T1000 (cell line): ENCODE results near the gene AGAP3.

Experiments used
- DNase-seq: peaks from one replicate; lab custom pipeline; 2025; ENCODE audit warnings: mixed read lengths; lab: John Stamatoyannopoulos, UW

Gene AGAP3

DNA sequence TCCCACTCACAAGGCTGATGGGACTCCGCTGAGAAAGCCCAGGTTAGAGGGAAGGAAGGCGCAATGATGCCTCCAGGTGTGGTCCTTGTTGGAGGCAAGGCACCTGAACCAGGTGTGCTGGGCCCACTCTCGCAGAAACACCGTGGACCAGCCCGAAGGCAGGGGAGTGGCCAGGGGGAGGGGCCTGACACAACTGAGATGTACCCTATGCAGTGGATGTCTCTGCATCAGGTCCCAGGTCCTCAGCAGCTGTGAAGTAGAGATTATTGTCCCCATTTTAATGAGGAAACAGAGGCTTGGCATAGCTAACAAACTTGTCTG is 49.2 kb downstream of the AGAP3 start:
- no peak for DNase-seq

- DNase-seq, result no peak
These were observed 49.9 kb downstream of the AGAP3 start for GRCh38 chr7:151135866-151136843.

DNA sequence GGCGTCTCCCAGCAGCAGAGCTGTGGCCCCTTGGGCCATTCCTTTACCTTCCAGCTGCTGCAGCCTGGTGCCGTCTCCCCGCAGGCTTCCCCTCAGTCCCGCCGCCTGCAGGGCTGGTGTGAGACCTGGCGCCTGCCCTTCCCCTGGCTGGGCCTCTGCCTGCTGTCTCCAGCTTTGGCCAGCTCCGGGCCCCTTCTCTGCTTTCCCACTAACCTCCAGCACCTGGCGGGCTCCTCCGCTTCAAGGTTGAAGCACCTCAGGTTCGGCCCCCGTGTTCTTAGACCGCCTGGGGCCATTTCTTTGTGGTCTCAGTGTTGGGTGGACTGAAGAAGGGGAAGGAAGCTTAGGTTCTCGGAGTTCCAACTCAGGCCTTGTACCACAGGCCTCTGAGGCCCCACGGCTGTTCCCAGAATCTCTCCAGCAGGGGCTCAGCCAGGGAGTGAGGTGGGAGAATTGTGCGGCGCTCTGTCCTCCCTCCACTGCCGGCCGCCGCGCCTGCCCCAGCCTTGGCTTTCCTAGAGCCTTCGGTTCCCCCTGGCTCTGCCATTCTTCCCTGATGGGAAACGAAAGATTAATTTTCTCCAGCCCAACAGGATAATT is 50.9 kb downstream of the AGAP3 start:
- no peak for DNase-seq

GRCh38 chr7:151137791-151138152 is 51.5 kb downstream of the AGAP3 start:
- DNase-seq, result no peak

GRCh38 chr7:151138153-151138851 is 52.0 kb downstream of the AGAP3 start:
- DNase-seq, result no peak

DNA sequence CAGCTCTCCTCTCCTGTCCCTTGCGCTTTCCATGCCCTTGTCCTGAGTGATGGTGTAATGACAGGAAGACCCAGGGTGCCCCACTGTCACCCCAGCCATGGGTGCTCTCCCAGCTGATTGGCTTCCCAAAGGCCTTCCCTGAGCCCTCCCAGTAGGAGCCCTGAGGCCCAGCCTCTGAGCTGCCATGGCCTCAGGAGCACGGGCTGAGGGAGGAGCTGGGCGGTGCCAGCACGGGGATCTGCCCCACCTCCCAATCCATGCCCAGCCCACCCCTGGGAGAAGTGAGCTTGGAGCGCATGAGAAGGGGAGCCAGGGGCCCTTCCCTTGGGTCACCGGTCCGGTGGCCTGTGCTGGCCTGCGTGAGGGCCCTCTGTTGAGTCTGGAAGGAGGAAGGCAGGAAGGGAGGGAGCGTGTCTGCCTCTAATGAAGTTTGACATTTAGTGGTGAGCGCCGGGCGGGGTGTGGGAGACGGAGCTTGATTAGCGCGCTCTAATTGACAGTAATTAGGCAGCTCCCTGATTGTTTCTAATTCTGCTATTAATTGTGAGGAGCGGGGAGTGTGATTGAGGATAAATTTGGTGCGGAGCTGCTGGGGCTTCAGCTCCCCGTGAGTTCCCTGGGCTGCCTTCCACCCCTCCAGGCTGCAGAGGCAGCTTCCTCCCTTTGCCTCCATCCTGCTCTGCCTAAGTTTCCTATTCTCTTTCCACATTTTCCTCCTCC is 53.0 kb downstream of the AGAP3 start:
- no peak for DNase-seq

DNA sequence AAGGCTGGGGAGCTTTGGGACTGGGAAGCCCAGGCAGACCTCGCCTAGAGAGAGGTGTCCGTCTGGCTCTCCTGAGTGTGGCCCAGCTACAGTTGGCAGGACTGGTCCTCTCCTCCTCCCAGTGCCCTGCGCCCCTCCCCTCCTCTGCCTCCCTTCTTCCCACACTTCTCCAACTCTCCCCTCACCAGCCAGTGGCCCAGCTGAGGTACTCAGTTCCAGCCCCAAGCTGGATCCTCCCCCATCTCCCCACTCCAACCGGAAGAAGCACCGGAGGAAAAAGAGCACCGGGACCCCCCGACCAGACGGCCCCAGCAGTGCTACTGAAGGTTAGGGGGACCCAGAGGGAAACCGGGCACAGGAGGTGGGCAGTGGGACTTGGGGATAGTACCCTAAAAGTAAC is 53.5 kb downstream of the AGAP3 start:
- no peak for DNase-seq

- DNase-seq, result no peak
These were observed 54.6 kb downstream of the AGAP3 start for GRCh38 chr7:151140826-151141225.

DNA sequence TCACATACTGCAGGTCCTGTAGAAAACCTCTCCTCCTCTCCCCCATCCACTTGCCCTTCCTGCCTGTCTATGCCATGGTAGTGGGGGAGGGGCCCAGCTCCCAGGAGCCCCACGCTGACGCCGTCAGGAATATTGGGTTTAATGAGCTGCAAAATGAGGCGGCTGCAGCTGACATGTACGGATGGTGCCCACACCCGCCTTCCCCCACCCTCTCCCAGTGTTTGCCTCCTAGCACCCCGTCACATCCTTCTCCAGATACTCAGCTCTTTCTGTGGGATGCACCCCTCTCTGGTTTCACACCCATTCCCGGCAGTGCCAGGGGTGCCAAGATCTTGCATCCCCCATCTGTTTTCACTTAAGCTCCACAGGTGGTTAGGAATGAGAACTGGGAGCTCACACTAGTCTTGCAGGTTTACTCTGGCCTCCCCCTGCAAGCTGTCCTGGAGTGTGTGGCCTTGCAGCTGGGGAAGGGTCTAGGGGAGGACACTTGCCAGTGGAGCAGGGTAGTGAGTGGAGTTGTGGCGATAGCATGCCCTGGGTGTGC is 55.1 kb downstream of the AGAP3 start:
- DNase-seq, result no peak

- no peak for DNase-seq
These were observed 55.8 kb downstream of the AGAP3 start for GRCh38 chr7:151141855-151142685.

DNA sequence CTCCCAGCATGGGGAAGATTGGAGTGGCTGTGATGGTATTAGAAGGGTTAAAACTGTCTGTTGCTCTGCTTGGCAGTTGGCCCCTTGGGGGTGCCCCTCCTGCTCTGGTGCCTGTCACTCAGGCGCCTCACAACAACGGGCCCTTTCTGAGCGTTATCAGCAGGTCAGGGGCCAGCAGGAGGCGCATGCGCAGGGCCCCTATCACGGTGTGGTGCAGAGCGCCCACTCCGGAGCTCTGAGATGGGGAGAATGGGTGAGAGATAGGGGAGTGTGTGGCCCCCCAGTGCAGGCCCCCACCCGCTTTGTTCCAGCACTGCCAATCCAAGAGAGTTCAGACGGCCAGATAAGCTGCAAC is 56.4 kb downstream of the AGAP3 start:
- DNase-seq, result no peak

DNA sequence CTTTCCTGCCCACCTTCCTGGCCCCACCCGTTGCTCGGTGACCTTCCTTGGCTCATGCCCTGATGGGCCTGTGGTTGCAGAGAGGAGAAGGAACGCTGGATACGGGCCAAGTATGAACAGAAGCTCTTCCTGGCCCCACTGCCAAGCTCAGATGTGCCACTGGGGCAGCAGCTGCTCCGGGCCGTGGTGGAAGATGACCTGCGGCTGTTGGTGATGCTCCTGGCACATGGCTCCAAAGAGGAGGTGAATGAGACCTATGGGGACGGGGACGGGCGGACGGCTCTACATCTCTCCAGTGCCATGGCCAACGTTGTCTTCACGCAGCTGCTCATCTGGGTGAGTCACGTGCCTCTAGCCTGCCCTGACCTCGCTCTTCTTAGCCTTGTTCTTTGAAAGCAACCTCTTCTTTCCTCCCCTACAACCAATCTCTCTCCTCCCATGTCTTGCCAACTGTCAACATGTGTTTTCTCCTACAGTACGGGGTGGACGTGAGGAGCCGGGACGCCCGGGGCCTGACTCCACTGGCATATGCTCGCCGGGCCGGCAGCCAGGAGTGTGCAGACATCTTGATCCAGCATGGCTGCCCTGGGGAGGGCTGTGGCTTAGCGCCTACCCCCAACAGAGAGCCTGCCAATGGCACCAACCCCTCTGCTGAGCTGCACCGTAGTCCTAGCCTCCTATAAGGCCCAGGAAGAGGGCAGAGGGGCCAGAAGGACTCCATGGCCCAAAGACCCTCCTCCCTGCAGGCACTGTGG is 57.2 kb downstream of the AGAP3 start:
- DNase-seq, result no peak

DNA sequence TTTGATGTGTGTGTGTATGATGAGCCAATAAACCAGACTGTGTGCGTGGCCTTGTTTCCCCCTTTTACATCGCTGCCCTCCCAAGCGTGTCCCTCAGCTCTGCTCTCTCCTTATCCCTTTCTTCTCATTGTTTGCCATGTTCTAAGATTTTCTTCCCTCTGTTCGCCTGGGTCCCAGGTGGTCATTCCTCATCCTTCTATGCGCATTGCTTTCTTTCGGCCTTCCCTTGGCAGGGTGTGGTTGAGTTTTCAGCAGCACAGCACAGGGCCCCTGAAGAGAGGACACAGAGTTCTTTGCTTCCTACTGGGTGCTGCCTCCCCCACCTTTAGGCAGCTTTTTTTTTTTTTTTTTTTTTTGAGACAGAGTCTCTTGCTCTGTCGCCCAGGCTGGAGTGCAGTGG is 58.1 kb downstream of the AGAP3 start:
- no peak for DNase-seq

- no peak for DNase-seq
These were observed 60.5 kb downstream of the AGAP3 start for GRCh38 chr7:151146761-151147160.

- no peak for DNase-seq
These were observed 62.3 kb downstream of the AGAP3 start for GRCh38 chr7:151148319-151149259.

DNA sequence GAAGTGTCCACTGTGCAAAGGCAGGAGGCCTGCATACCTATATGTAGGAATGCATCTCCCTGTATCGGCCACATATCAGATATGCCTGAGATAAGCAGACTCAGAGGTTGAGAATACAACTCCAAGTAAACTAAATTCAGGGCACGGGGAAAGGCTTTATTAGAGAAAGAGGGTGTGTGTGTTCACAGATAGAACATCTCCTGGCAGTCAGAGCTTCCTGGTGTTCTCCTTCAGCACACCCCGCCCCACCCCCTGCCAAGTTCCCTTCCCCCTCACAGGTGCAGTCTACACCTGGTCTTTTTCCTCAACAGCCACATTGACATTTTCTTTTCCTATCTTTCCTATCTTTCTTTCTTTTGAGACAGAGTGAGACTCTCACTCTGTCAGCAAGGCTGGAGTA is 64.1 kb downstream of the AGAP3 start:
- DNase-seq, result no peak

DNA sequence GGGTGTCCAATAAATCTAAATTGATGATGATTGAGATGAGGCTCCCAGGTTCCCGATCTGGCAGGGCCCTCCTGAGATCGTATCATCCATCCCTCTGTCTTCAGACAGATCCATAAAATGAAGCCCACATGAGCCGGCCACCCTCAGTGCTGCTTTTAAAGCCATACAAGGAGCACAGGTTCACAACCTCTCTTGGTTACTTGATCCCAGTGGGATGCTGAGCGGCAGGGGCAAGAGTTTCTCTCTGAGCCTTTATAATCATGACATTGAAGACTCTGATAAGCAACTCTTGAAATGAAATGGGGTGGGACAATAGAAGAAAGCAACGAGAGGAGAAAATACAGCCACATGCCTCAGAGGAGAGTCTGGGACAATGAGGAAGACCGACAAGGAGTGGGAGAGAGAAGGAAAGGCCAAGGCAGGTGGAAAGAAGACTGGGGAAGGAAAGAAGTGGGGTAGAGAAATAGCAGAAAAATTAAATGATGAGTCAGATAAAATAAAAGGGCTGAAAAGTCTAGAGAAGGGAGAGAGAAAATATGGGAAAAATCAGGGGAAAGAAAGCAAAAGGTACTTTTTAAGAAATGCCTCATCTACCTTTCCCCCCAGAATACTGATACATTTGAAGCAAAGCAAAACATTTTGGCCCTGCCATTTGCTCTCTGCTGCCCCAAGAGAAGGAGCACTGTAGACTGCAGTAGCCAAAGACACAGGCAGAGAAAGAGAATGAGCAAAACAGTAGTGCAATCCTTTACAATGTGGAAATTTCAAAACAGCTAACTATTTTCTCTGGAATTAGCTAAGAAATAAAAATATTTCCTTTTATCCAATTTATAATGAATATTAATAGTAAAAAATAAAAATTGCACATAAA is 66.6 kb downstream of the AGAP3 start:
- DNase-seq, result no peak

DNA sequence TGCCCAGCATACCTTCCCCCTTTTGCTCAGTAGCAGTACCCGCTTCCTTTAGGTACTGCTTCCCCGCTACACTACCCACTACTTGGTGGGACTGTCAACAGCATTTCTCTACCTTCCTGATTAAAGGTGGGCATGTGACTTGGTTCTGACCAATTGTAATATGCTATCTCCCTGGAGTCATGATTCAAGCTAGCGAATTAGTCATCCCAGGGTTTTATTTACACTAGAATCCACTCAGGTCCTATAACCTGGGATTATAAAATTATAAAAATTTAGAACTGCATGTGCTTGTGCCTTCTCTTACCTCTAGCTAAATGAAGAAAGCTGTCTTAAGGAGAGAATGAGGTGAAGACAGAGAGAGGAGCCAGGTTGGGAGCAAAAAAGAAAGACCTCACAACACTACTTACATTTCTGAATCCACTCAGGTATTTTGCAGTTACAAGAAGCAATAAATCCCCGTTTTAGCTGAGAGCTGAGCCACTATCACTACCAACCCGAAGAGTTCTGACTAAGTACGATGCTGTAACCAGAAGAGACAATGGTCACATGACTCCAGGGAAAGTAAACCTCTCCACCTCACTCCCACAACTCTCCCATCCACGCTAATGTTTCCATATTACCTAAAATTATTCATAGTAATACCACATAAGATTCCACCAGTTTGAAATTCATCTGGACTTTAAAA is 71.5 kb downstream of the AGAP3 start:
- no peak for DNase-seq
